IMR-90 (cell line): ENCODE data around the gene ARHGAP5. TPM values are rescaled to one million over a fixed set of nuclear protein-coding genes. Genes with fewer than 3 reads are reported as not detected.

Experiments used
- ATAC-seq: fragments of 200-7000 bp; cut with Tn5 transposase; 2 replicates; pipeline ENCODE4 v1.9.1; 2020; ENCODE audit warnings: low read depth, mild to moderate bottlenecking, moderate library complexity
- BruUV-seq: library from RNA; stranded (reverse); fragments of 400-500 nt; replicated peaks from 2 replicates; lab custom pipeline; 2021; lab: Mats Ljungman, UMichigan
- CTCF ChIA-PET: fragments of 300-600 bp; formaldehyde crosslinking; extraction: SDS; loops from one replicate; lab custom pipeline; 2021; ENCODE audit warnings: antibody characterized with exemption; lab: Yijun Ruan, JAX
- POLR2A ChIA-PET: fragments of 300-600 bp; sonication (Branson Sonifier 250); formaldehyde crosslinking; loops from one replicate; lab custom pipeline; 2022; ENCODE audit warnings: antibody characterized with exemption; ENCODE audit not compliant: unreplicated experiment; lab: Charles Lee
- DNase-seq: peaks from one replicate; pipeline ENCODE4 v3.0.0; 2013
- H2AFZ ChIP-seq: replicated peaks from 2 replicates; pipeline ENCODE3; 2013; ENCODE audit warnings: low read length, mild to moderate bottlenecking; ENCODE audit not compliant: poor library complexity
- H2AK5ac ChIP-seq: 2 replicates; pipeline ENCODE4 v1.6.1; 2013; ENCODE audit warnings: low read depth, low read length, inconsistent platforms
- H2AK9ac ChIP-seq: replicated peaks from 2 replicates; pipeline ENCODE3; 2013; ENCODE audit warnings: mild to moderate bottlenecking, low read depth, low read length, moderate library complexity; ENCODE audit not compliant: poor library complexity
- H2BK120ac ChIP-seq: 2 replicates; pipeline ENCODE4 v1.6.1; 2013; ENCODE audit warnings: low read depth, low read length, inconsistent platforms
- H2BK15ac ChIP-seq: 3 replicates; pipeline ENCODE4 v1.6.1; 2013; ENCODE audit warnings: low read depth, low read length, inconsistent platforms
- H2BK20ac ChIP-seq: 2 replicates; pipeline ENCODE4 v1.6.1; 2013; ENCODE audit warnings: low read depth, mild to moderate bottlenecking, inconsistent platforms, low read length, moderate library complexity
- H2BK5ac ChIP-seq: 2 replicates; pipeline ENCODE4 v1.6.1; 2013; ENCODE audit warnings: mild to moderate bottlenecking, low read depth, low read length, inconsistent platforms; ENCODE audit not compliant: poor library complexity, severe bottlenecking
- H3K14ac ChIP-seq: replicated peaks from 2 replicates; pipeline ENCODE4 v1.6.1; 2013; ENCODE audit warnings: low read depth, low read length, inconsistent platforms
- H3K18ac ChIP-seq: 2 replicates; pipeline ENCODE4 v1.6.1; 2013; ENCODE audit warnings: low read depth, low read length, control low read depth
- H3K23ac ChIP-seq: 2 replicates; pipeline ENCODE4 v1.6.1; 2013; ENCODE audit warnings: low read depth, low read length, inconsistent platforms
- H3K27ac ChIP-seq: 2 replicates; pipeline ENCODE4 v1.5.1; 2013; ENCODE audit warnings: mild to moderate bottlenecking, control low read depth, low read length; ENCODE audit not compliant: insufficient read depth
- H3K27me3 ChIP-seq: 2 replicates; pipeline ENCODE4 v1.6.1; 2013; ENCODE audit warnings: low read length; ENCODE audit not compliant: control insufficient read depth, insufficient read depth
- H3K36me3 ChIP-seq: 2 replicates; pipeline ENCODE4 v1.6.1; 2013; ENCODE audit warnings: low read length, mixed read lengths; ENCODE audit not compliant: control insufficient read depth, insufficient read depth
- H3K4ac ChIP-seq: 2 replicates; pipeline ENCODE4 v1.6.1; 2013; ENCODE audit warnings: low read depth, low read length, inconsistent platforms
- H3K4me1 ChIP-seq: 2 replicates; pipeline ENCODE4 v1.6.1; 2013; ENCODE audit warnings: low read length, mixed read lengths; ENCODE audit not compliant: control insufficient read depth, insufficient read depth
- H3K4me2 ChIP-seq: 2 replicates; pipeline ENCODE4 v1.6.1; 2013; ENCODE audit warnings: low read depth, mild to moderate bottlenecking, control low read depth, low read length, moderate library complexity
- H3K4me3 ChIP-seq: 2 replicates; pipeline ENCODE4 v1.5.1; 2013; ENCODE audit warnings: low read depth, mild to moderate bottlenecking, control low read depth, low read length, moderate library complexity; ENCODE audit not compliant: insufficient read depth
- H3K56ac ChIP-seq: 2 replicates; pipeline ENCODE4 v1.6.1; 2013; ENCODE audit warnings: low read length, inconsistent platforms; ENCODE audit not compliant: insufficient read depth; ENCODE audit errors: extremely low read depth
- H3K79me1 ChIP-seq, 2 experiments: 2 replicates each; pipeline ENCODE4 v1.6.1; 2013; ENCODE audit warnings: low read length in 2 of 2, inconsistent platforms in 1 of 2, low read depth in 1 of 2
- H3K9ac ChIP-seq: 2 replicates; pipeline ENCODE4 v1.6.1; 2013; ENCODE audit warnings: low read depth, low read length, control low read depth
- H3K9me1 ChIP-seq: 2 replicates; pipeline ENCODE4 v1.6.1; 2013; ENCODE audit warnings: low read length, inconsistent platforms; ENCODE audit not compliant: insufficient read depth
- H3K9me3 ChIP-seq: 2 replicates; pipeline ENCODE4 v1.6.1; 2013; ENCODE audit warnings: low read length; ENCODE audit not compliant: control insufficient read depth, insufficient read depth
- H4K20me1 ChIP-seq: 2 replicates; pipeline ENCODE4 v1.6.1; 2013; ENCODE audit warnings: low read length, inconsistent platforms; ENCODE audit not compliant: insufficient read depth
- H4K5ac ChIP-seq: 2 replicates; pipeline ENCODE4 v1.6.1; 2013; ENCODE audit warnings: mild to moderate bottlenecking, low read depth, low read length, control low read depth
- H4K8ac ChIP-seq, 2 experiments: 2 replicates each; pipeline ENCODE4 v1.6.1; 2013; ENCODE audit warnings: low read depth in 2 of 2, low read length in 2 of 2, control low read depth in 1 of 2, inconsistent platforms in 1 of 2
- H4K91ac ChIP-seq: 2 replicates; pipeline ENCODE4 v1.6.1; 2013; ENCODE audit warnings: low read depth, low read length, inconsistent platforms; ENCODE audit not compliant: insufficient read depth
- BHLHE40 ChIP-seq: fragments of 150-350 bp; IDR thresholded peaks from 2 replicates; pipeline ENCODE4 v1.6.1; 2016; ENCODE audit warnings: mild to moderate bottlenecking, low read depth, low read length
- CEBPB ChIP-seq: IDR thresholded peaks from 2 replicates; pipeline ENCODE4 v1.6.1; 2012; ENCODE audit warnings: low read depth, low read length, improper control_type of control experiment
- CHD1 ChIP-seq: IDR thresholded peaks from 2 replicates; pipeline ENCODE4 v1.6.1; 2012; ENCODE audit warnings: low read depth, low read length, improper control_type of control experiment
- CTCF ChIP-seq: conservative IDR thresholded peaks from 2 replicates; pipeline ENCODE4 v1.5.1; 2012; ENCODE audit warnings: mild to moderate bottlenecking, low read depth, low read length, improper control_type of control experiment
- ELK1 ChIP-seq: fragments of 150-350 bp; IDR thresholded peaks from 2 replicates; pipeline ENCODE4 v1.6.1; 2016; ENCODE audit warnings: low read depth, mild to moderate bottlenecking, low read length, moderate library complexity, borderline replicate concordance
- FOS ChIP-seq: fragments of 150-350 bp; IDR thresholded peaks from 2 replicates; pipeline ENCODE4 v1.6.1; 2016; ENCODE audit warnings: low read depth, low read length
- MAFK ChIP-seq: IDR thresholded peaks from 2 replicates; pipeline ENCODE4 v1.6.1; 2012; ENCODE audit warnings: low read depth, low read length, improper control_type of control experiment
- MAZ ChIP-seq: IDR thresholded peaks from 2 replicates; pipeline ENCODE4 v1.6.1; 2012; ENCODE audit warnings: low read depth, mild to moderate bottlenecking, low read length, improper control_type of control experiment, moderate library complexity, borderline replicate concordance
- MXI1 ChIP-seq: IDR thresholded peaks from 2 replicates; pipeline ENCODE4 v1.6.1; 2012; ENCODE audit warnings: low read depth, mild to moderate bottlenecking, low read length, moderate library complexity, borderline replicate concordance
- NFE2L2 ChIP-seq: fragments of 150-350 bp; IDR thresholded peaks from 2 replicates; pipeline ENCODE4 v1.6.1; 2016; ENCODE audit warnings: low read depth, mild to moderate bottlenecking, low read length
- POLR2A ChIP-seq: IDR thresholded peaks from 2 replicates; pipeline ENCODE4 v1.6.1; 2012; ENCODE audit warnings: mild to moderate bottlenecking, low read depth, low read length
- RAD21 ChIP-seq: IDR thresholded peaks from 2 replicates; pipeline ENCODE4 v1.6.1; 2012; ENCODE audit warnings: low read length, improper control_type of control experiment
- RCOR1 ChIP-seq: IDR thresholded peaks from 2 replicates; pipeline ENCODE4 v1.6.1; 2012; ENCODE audit warnings: mild to moderate bottlenecking, low read length, improper control_type of control experiment; ENCODE audit not compliant: insufficient replicate concordance
- RFX5 ChIP-seq: IDR thresholded peaks from 2 replicates; pipeline ENCODE4 v1.8.0; 2012; ENCODE audit warnings: low read depth, mild to moderate bottlenecking, low read length, moderate library complexity
- SMC3 ChIP-seq: fragments of 150-350 bp; IDR thresholded peaks from 2 replicates; pipeline ENCODE4 v1.6.1; 2016; ENCODE audit warnings: low read depth, mild to moderate bottlenecking, antibody characterized with exemption, low read length, moderate library complexity
- USF2 ChIP-seq: fragments of 150-350 bp; IDR thresholded peaks from 2 replicates; pipeline ENCODE4 v1.6.1; 2017; ENCODE audit warnings: mild to moderate bottlenecking, antibody characterized with exemption, low read length, low read depth
- WGBS, 2 experiments: methylation state at CpG; one replicate each; pipeline versions ENCODE4 v1.1.5 to v1.1.7; 2013; ENCODE audit warnings: missing lambda C conversion rate in 2 of 2; ENCODE audit not compliant: insufficient read length in 1 of 2; ENCODE audit errors: extremely low coverage in 2 of 2; 5-methylcytosine and 5-hydroxymethylcytosine counted together
- dilution Hi-C: fragments of 300-500 bp; cut with HindIII; formaldehyde crosslinking; loops from one replicate; pipeline ENCODE4 v1.14.3; 2018; ENCODE audit warnings: low sequenced_read_pairs; ENCODE audit not compliant: unreplicated experiment
- in situ Hi-C: fragments of 300-500 bp; cut with MboI; formaldehyde crosslinking; loops from 3 replicates; pipeline ENCODE4 v1.14.3; 2019; ENCODE audit warnings: low sequenced_read_pairs, inconsistent platforms, mixed read lengths
- intact Hi-C: fragments of 100-400 bp; cut with micrococcal nuclease; formaldehyde crosslinking; loops from 2 replicates; pipeline ENCODE4 v1.10.0; 2022
- polyA plus RNA-seq, 3 experiments: library from polyadenylated mRNA; depleted of rRNA; stranded (reverse); fragments of >200 nt; gene quantifications; 2 replicates each; pipeline ENCODE4 v1.2.3, GENCODE V29; 2012; ENCODE audit warnings: low replicate concordance in 1 of 3
- total RNA-seq: library from RNA; depleted of rRNA; stranded (reverse); fragments of >200 nt; gene quantifications from 2 replicates; pipeline ENCODE4 v1.2.3, GENCODE V29; 2012

The ARHGAP5 gene
- total and polyA plus RNA-seq, 2 of the 4 experiments (the other 2 are of a cell fraction) = 7.4 to 45.3 TPM

GRCh38 chr14:32166029-32166428 is 88.9 kb downstream of the ARHGAP5 start:
- Histone ChIP-seq H4K20me1 (no peaks in the 10 kb centered on the region), H3K4me1 (no peaks in the 10 kb centered on the region), H2BK20ac (no peak overlapping the region), H4K91ac (no peak overlapping the region), H3K36me3 (no peaks in the 10 kb centered on the region), H2AK5ac (no peak overlapping the region), H3K14ac (no peak overlapping the region), H2BK5ac (no peak overlapping the region), H2AFZ (no peak overlapping the region), H3K56ac (no peak overlapping the region), H3K4me3 (no peak overlapping the region), H3K4ac (no peak overlapping the region), H3K27me3 (no peaks in the 10 kb centered on the region), H3K9me1 (no peaks in the 10 kb centered on the region), H3K79me1 (no peaks in the 10 kb centered on the region), H3K23ac (no peak overlapping the region), H3K18ac (no peak overlapping the region), H2BK120ac (no peak overlapping the region), H2AK9ac (no peak overlapping the region), H3K4me2 (no peak overlapping the region), H2BK15ac (no peak overlapping the region), H4K5ac (no peak overlapping the region), H3K27ac (no peak overlapping the region), H3K9ac (no peak overlapping the region), H4K8ac (no peak overlapping the region), H3K9me3 (no peaks in the 10 kb centered on the region)
- in situ Hi-C loops = no loop called here
- dilution Hi-C loops = no loop called here
- BruUV-seq = no TSS peak
- ATAC-seq (no peak), DNase-seq (no peak)
- intact Hi-C loops = no loop called here
- TF ChIP-seq RAD21 (no peak), ELK1 (no peak), RFX5 (no peak), RCOR1 (no peak), USF2 (no peak), POLR2A (no peak), CEBPB (no peak), NFE2L2 (no peak), BHLHE40 (no peak), FOS (no peak), CHD1 (no peak), CTCF (no peak), MXI1 (no peak), MAFK (no peak), MAZ (no peak), SMC3 (no peak)
- no CpG with 5 or more reads among the region's 2 CpGs for WGBS, 2 experiments
- CTCF ChIA-PET = no interaction called here
- POLR2A ChIA-PET = no interaction called here
